SH-SY5Y (cell line): Measurements from ENCODE around the gene THSD7A.

Experiments
- GATA2 ChIP-seq: IDR thresholded peaks from 2 replicates; pipeline ENCODE4 v1.6.1; 2011; ENCODE audit warnings: mild to moderate bottlenecking, low read depth, low read length
- GATA3 ChIP-seq: IDR thresholded peaks from 2 replicates; pipeline ENCODE4 v1.6.1; 2011; ENCODE audit warnings: low read depth, mild to moderate bottlenecking, low read length, moderate library complexity

DNA sequence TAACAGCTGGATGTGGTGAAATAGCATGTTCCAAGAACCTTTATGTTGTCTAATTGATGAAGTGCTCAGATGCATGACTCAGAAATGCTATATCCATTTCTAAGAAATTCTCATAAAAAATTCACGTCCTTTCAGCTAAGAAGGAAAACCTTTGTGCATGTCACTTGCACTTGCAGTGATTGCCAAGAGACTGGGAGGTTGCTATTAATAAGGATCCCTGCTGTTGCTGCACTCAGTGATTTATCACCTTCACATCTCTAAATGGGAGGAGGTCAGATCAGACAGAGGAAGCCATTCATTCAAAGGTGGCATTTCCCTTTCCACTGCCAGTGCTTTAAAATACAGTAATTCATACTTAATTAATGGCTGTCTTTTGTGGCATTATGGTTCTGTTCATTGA lies 89.5 kb downstream of the THSD7A start:
- TF ChIP-seq GATA2: peak; percentile 43
- no peak for TF ChIP-seq GATA3
